HL-60/S4 (cell line): ENCODE results near the gene PLD3.
"Not testable (repeated sequence)": the region's sequence is repeated elsewhere in the genome, so short reads cannot be mapped to it uniquely, and the experiment has no call there.

ENCODE experiments used
- in situ Hi-C: fragments of 300-500 bp; cut with MboI; formaldehyde crosslinking; loops from 2 replicates; pipeline ENCODE4 v1.14.3; 2022; ENCODE audit warnings: low sequenced_read_pairs

Gene PLD3

DNA sequence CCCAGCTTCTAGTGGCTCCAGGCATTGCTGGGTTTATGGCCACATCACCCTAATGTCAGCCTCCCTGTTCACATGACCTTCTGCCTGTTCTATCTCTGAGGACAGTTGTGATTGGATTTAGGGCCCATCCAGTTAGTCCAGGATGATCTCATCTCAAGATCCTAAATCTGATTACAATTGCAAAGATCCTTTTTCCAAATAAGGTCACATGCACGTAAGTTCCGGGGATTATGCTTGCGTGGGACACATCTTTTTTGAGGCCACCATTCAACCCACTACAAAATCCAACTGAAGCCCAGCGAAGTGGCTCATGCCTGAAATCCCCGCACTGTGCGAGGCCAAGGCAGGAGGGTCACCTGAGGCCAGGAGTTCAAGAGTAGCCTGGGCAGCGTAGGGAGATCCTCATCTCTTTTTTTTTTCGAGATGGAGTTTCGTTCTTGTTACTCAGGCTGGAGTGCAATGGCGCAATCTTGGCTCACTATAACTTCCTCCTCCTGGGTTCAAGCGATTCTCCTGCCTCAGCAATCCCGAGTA, 12.3 kb downstream of the PLD3 start:
- in situ Hi-C loops = no loop called here

DNA sequence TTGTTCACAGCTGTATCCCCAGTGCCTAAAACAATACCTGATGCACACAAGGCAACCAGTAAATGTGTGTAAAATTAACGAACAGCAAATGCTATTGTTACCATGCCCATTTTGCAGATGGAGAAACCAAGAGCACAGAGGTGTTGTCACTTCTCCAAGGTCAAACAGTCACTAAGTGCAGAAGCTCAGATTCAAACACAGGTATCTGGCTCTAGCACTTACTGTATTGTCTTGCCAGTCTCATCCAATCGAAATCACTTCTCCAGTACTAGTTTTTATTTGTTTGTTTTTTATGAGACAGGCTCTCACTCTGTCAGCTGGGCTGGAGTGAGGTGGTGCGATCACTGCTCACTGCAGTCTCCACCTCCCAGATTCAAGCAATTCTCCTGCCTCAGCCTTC, 13.7 kb downstream of the PLD3 start:
- in situ Hi-C loops = no loop called here

DNA sequence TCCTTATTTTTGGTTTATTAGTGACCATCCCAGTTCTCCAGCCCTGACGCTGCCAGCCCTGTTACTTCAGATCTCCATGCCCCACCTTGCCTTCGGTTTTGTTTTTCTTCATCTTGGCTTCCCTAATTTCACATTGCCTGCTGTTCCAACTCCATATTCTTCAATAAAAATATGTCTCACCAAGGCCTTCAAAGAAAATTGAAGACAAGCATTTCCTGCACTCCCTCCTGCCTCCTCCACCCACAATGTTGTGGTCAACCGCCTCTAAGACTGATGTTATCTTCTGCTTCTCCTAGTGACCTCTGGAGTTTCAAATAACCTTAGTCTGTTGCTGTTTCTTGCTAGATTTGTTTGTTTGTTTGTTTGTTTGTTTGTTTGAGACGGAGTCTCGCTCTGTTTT, 14.6 kb downstream of the PLD3 start:
- in situ Hi-C loops = no loop called here

DNA sequence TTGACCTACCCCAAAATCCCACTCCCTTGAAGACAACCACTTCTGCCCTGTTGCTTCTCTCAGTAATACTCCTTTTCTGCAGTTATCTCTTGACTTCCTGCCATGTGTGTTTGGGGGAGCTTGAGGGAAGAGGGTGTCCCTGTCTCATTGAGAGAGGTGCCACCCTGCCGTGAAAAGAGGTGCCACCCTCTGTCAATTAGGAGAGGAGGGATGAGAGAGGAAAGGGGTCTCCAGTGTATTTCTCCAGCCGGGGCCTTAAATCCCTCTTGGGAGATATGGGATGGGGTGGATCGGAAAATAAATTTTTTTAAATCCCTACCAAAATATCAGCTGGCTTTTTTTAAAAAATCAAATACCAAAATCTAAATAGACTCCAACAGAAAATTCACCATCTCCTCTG, 16.5 kb downstream of the PLD3 start:
- in situ Hi-C loops = no loop called here

DNA sequence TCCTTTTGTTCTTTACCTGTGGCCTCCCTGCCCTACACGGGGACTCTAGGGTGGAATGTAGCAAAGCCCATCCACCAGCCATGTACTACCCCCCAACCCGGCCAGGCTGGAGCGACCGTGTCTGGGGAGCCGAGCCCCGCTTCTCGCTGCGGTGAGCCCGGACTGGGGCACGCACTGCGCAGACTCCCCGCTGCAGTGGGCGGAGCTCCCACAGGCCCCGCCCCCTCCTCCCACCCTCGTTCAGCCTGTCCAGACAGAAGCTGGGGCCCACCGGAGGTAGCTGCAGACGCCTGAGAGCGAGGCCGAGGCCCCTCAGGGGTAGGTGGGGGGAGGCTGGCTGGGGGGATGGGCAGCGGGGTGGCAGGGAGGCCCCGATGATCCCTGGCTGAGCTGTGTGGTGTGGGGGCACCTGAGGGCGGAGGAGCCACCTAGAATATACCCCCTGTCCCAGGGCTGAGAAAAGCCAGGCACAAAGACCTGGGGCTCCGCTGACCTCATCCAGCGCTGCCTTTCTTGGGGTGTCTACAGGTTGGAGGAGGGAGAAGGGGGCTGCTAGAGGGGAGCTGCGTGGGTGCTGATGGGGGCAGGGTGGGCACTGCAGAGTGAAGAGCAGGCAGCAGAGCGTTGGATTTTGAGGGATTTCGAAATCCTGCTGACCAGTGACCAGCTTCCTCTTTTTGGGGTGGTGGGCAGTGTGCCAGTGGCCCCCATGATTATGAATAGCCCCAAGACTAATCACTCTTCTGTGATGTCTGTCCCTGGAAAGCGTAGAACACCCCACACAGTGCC, 17.3 kb downstream of the PLD3 start:
- in situ Hi-C loops = no loop called here

DNA sequence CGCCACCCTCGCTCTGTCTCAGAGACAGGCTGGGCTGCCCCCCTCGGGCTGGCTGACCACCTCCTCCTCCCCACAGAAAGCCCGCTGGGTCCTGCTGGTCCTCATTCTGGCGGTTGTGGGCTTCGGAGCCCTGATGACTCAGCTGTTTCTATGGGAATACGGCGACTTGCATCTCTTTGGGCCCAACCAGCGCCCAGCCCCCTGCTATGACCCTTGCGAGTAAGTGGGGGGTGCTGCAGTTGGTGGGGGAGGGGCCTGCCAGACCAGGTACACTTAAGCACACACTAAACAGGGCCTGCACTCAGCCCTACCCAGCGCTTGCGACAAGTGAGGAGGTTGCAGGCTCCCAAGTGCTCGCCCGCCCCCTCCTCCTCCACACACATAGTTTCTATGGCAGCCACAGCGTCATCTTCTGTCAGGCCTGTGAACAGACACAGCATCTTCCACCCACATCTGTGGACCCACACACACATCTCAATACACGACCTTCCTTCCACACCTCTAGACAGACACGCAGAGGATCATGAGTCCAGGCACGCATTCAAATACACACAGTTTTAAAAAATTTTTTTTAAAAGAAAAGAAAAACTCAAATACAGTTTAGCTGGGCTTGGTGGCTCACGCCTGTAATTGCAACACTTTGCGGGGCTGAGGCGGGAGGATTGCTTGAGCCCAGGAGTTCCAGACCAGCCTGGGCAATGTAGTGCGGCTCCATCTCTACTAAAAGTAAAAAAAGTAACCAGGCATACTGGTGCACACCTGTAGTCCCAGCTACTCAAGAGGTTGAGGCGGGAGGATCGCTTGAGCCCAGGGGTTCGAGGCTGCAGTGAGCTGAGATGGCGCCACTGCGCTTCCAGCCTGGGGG, 18.4 kb downstream of the PLD3 start:
- in situ Hi-C loops = no loop called here

DNA sequence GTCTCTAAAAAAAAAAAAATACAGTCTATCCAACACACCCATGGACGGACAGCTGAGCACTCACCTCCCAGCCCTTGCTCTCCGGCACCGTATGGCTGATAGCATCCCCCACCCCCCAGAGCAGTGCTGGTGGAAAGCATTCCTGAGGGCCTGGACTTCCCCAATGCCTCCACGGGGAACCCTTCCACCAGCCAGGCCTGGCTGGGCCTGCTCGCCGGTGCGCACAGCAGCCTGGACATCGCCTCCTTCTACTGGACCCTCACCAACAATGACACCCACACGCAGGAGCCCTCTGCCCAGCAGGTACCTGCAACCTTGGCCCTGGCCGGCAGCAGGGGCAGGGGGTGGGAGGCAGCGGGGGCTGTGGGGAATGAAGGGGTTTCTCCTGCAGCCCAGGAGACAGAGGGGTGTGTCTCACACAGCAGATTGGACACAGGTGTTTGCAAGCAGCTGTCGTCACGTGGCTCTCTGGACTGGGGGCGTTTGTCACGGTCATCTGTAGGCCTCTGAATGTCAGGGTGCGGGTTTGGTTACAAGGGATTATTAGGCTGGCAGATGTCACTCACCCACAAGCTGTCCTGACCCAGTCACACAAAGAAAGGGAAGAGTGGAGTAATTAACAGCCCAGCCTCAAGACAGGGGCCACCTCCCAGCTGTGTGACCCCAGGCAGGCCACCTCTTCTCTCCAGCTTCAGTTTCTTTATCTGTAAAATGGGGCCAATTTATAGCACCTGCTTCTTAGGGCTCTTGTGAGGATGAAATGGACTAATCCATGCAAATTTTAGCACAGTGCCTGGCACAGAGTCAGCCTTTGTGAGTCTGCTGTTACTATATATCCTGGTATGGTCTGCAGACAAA, 19.3 kb downstream of the PLD3 start:
- in situ Hi-C loops = no loop called here

DNA sequence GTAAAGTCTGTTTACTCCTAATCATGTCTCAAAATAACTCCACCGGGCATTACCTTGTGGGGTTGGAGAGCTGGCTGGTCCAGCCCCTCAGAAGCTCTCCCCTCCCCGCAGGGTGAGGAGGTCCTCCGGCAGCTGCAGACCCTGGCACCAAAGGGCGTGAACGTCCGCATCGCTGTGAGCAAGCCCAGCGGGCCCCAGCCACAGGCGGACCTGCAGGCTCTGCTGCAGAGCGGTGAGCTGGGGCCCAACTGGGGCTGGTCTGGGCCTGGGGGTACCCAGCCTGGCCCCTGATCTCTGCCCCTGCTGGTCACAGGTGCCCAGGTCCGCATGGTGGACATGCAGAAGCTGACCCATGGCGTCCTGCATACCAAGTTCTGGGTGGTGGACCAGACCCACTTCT, 21.3 kb downstream of the PLD3 start:
- in situ Hi-C loops = no loop called here

DNA sequence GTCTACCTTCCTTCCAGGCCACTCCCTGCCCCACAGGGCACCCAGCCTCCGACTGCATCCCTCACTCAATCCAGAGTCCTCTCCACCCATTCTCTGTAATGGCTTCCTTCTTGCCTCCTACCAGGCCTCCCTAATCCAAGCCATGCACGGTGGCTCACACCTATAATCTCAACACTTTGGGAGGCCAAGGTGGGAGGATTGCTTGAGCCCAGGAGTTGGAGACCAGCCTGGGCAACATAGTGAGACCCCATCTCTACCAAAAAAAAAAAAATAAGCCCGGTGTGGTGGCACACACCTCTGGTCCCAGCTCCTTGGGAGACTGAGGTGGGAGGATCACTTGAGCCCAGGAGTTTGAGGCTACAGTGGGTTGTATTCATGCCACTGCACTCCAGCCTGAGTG, 21.8 kb downstream of the PLD3 start:
- in situ Hi-C loops = not testable (repeated sequence)

DNA sequence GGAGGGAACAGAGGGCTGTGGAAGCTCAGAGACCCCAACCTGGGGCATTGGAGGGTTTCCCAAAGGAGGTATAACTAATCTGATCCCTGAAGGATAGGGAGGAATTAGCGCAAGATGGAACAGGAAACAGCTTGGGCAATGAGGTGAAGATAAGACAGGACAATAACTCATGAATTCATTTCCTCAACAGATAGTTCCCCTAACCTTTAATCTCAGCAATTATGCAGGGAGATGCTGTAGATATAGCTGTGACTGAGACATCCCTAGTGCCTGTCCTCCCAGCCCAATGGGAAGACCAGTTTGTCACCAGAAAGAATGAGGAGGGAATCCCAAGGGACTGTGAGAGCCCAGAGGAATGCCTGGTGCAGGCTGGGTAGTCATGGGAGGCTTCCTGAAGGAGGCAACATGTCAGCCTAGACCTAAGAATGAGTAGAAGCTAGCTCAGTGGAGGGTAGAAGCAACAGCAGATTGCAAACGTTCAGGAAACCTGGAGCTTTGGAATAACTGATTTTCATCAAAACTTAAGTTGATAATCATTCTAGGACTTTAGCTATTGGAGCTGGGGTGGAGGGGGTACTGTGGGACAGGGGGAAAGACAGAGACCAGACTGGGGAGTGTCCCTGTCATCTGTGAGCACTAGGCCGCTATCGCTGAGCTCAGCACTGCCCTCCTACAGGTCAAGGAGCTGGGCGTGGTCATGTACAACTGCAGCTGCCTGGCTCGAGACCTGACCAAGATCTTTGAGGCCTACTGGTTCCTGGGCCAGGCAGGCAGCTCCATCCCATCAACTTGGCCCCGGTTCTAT, 22.7 kb downstream of the PLD3 start:
- in situ Hi-C loops = no loop called here

DNA sequence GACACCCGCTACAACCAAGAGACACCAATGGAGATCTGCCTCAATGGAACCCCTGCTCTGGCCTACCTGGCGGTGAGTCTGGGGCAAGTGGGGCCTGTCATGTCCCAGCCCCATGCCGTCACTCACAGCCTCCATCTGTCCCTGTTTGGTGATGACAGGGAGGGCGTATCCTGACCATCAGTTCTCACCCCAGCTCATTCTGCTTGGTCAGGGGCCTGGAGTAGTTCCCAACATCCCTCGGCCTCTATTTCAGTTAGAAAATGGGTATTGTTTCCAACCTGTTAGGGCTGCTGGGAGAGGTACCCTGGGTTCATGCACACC, 23.3 kb downstream of the PLD3 start:
- in situ Hi-C loops = no loop called here

DNA sequence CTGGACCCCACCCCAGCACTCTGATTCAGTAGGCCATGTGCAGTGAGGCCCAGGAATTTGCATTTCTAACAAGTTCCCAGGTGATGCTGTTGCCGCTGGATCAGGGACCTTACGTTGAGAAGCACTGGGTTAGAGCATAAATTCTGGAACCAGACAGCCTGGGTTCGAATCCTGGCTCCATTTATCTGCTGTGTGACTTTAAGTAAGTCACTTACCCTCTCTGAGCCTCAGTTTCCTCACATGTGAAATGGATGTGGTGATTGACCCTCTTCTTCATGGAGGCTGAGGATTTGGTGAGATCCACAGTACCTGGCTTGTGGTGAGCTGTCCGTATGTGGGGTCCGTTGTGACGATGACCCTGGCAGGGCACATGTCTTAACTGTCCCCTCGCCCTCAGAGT, 25.6 kb downstream of the PLD3 start:
- in situ Hi-C loops = no loop called here

DNA sequence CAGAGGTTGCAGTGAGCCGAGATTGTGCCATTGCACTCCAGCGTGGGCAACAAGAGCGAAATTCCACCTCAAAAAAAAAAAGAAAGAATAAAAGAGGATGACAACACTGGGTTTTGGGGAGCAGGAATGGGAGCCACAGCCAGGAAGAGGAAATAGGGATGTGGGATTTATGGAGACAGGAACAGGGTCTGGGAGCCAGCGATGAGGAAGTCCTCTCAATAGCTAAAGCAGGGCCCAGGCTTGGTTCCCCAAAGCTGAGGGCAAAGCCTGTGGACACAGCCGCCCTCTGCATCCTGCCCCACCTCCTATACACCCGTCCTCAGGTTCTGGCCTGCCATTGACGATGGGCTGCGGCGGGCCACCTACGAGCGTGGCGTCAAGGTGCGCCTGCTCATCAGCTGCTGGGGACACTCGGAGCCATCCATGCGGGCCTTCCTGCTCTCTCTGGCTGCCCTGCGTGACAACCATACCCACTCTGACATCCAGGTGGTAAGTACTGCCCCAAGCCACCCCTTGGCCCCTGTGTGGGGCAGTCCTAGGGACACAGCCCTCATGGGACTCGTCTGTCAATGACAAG, 27.9 kb downstream of the PLD3 start:
- in situ Hi-C loops = no loop called here

DNA sequence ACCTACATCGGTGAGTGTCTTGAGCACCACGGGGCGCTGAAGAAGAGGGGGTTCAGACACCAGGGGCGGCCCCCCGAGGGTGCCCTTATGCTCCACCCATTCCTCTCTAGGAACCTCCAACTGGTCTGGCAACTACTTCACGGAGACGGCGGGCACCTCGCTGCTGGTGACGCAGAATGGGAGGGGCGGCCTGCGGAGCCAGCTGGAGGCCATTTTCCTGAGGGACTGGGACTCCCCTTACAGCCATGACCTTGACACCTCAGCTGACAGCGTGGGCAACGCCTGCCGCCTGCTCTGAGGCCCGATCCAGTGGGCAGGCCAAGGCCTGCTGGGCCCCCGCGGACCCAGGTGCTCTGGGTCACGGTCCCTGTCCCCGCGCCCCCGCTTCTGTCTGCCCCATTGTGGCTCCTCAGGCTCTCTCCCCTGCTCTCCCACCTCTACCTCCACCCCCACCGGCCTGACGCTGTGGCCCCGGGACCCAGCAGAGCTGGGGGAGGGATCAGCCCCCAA, 29.4 kb downstream of the PLD3 start:
- in situ Hi-C loops = no loop called here

DNA sequence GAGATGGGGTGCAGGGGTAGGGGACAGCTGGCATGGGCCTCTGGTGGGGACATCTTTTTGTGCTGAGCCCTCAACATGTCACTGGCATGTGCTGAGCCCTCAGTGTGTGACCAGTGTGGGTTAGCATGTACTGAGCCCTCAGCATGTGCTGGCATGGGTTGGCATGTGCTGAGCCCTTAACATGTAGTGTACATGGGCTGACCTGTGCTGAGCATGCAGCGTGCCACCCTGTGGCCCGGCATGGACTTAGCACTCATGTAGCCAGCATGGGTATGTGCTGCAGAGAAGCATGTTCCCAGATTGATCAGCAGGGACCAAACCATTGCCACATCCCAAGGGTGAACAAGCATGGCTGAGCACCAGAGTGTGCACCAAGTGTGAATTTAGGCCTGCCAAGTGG, 30.0 kb downstream of the PLD3 start:
- in situ Hi-C loops = no loop called here

DNA sequence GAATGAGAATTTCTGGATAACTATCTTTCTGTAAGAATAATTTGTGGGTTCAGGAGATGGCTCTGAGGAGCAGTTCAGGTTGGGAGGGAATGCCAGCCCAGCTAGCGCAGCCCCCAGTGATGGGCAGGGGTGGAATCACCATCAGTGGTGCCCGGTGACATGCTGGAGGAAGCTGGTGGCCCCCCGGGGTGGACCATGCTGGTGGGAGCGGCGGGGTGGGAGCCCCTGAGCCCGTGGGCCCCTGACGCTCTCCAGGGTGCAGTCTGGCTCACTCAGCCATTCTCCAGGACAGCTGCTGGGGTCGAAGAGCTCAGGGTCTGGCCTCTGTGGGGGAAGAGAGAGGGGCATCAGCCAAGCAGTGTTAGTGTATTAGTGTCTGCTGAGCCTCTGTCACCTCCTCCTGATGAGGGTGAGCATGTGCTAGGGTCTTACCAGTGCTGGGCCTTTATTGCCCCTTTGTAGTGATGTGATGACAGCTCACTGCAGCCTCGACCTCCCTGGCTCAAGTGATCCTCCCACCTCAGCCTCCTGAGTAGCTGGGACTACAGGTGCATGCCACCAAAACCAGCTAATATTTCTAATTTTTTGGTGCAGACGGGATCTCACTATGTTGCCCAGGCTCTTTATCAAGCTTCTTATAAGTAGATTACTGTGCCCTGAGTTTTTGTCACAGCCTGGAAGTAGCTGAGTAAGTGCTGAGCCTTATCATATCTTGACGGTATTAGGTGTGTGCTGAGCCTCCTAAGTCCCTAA, 31.1 kb downstream of the PLD3 start:
- in situ Hi-C loops = no loop called here

DNA sequence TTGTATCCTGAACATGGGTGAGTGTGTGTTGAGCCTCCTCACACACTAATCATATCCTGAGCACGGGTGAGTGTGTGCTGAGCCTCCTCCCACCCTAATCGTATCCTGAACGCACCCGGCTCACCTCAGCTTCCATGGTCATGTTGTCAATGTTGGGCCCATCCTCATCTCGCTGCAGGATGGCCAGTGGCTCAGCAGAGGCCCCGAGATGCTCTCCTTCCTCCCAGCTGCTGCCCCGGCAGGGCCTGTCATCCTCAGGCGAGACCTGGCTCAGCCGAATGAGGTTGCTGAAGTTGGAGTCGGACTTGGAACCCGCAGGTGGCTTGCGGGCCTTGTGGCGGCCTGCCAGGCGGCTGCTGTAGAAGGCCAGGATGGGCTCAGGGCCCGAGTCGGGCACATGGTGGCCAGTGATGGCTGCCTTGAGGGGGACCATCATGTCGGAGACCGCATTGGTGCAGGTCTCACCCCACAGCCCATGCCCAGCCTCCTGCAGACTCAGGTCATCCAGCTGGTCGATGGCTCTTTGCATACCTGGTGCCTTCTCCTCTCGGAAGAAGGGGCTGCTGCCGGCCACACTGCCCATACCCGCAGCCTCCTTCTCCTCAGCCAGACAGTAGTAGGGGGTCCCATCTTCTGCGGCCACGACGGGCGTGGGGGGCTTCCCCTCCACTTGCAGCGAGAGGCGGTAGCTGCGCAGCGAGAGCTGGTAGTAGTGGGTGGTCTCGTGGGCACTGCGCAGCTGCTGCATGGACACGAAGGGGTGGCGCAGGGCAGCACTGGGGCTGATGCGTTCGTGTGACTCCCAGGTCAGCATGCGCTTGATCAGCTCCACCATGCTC, 31.9 kb downstream of the PLD3 start:
- in situ Hi-C loops = no loop called here

DNA sequence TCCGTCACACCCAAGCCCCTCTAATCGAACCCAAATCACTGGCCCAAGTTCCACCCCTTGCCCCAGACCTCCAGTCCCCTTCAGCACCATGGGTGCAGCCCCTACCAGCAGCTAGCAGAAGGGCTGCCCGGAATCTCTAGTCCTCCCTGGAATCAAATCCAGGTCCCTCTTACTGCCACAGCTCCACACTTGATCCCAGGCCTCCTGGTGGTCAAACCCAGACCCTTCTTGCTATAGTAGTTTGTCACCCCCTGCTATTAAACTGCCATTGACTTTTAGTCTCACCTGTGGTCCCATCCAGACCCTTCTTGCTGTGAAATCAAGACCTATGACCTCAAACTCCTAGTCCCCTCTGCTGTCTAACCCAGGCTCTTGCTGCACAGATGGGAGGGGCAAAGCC, 32.8 kb downstream of the PLD3 start:
- in situ Hi-C loops = no loop called here
